GM23248 (cell line): Measurements from ENCODE around the gene INSM1.

Source experiments
- EZH2 ChIP-seq: fragments of 200-600 bp; sonication (generic); IDR thresholded peaks from 2 replicates; pipeline ENCODE4 v1.6.1; 2018; ENCODE audit warnings: antibody characterized with exemption, mild to moderate bottlenecking; ENCODE audit not compliant: insufficient read depth, poor library complexity, severe bottlenecking
- EZH2phosphoT487 ChIP-seq: fragments of 200-600 bp; sonication (generic); IDR thresholded peaks from 2 replicates; pipeline ENCODE4 v1.6.1; 2018; ENCODE audit warnings: antibody characterized with exemption, moderate library complexity, mild to moderate bottlenecking, low read depth; ENCODE audit not compliant: insufficient read depth

- no peak for TF ChIP-seq EZH2
- TF ChIP-seq EZH2phosphoT487 = no peak
These were observed 8.0 kb downstream of the INSM1 start for GRCh38 chr20:20375862-20376261.
